Activated gamma-delta T cell (primary cell): ENCODE data around the gene DOCK2.

Experiments used
- DNase-seq: peaks from one replicate; lab custom pipeline; 2025; lab: John Stamatoyannopoulos, UW

Gene DOCK2

DNA sequence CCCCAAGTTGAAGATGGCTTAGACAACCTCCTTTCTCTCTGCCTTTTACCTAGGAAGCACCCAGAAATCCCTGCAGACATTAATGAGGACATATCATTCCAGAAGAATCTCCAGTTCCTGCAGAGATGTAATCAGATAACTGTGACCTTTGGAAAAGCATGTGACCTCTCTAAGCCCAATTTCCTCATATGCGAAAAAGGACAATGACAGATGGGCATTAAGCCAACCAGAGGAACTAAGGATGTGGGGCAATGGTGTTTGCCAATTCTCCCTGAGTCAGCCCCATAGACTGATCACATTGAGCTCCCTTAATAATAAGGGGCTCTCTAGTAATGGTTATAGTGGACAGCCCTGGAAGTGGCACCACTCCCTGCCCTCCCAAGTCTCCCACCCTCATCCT, 458.6 kb downstream of the DOCK2 start:
- no peak for DNase-seq

DNA sequence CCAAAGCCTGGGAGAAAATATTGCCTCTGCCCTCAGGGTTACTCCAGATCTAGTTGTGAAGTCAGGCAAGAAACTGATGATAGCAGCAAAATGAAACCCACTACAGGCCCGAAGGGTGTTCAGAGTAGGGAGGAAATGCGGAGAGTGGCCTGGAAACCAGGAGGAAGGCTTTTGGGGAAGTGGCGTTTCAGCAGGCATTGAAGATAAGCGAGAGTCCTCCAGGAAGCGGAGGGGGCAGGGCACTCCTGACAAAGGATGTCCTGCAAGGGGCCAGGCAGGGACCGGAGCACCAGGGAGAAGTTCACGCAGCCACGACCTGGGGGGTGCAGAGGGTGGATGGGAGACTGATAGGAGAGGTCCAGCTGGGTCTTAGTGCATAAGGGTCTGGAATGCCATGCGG, 460.9 kb downstream of the DOCK2 start:
- DNase-seq: no peak

DNA sequence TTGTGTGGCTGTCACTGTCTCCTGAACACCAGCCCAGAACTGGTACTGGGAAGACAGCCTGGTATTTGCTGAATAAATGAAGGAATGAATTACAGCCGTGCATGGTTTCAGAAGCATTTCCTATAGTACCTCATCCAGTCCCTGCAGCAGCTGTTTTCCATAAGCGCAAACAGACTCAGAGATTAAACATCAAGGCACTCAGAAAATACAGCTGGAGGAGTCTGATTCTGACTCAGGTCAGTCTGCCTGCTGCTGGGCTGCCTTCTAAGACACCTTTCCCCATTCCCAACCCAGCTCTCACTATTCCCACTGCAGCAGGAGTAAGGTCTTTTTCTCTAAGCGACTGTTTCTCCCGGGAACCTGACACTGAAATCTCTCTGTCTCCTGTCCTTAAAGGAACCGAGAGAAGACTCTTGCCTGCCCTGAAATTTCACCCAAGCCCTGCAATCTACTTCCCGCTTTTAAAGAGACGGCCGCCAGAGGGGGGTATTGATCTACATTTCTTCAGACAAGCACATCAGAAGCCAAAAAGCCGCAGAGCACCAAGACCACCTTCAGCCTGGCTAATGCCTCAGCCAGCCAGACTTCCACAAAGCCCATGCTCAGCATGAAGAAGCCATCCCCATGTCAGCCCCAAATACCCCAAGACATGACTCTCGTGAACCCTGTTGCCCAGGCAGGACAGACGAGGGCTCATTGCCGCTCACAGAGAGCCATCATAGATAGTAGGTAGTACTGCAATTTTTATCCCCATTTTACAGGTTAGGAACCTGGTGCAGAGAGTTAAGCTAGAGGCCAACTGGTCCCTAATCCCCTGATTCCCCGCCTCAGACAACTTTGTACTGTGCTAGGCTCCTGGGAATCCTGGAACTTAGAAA, 463.2 kb downstream of the DOCK2 start:
- no peak for DNase-seq

DNA sequence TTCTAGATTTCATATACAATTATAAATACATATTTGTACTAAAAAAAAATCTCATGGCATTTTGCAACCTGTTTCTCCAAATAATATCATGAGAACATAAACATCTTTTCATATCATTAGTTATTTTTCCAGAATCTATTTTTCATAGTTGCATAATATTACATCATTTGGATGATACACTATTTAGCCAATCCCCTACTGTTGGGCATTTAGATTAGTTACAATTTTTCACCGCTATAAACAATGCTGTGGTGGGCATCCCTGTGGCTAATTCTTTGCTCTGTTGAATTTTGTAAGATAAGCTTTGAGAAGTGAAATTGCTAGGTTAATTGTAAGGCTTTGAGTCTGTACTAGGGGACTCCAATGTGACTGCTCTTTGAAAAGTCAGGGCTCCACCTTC, 466.4 kb downstream of the DOCK2 start:
- no peak for DNase-seq

DNA sequence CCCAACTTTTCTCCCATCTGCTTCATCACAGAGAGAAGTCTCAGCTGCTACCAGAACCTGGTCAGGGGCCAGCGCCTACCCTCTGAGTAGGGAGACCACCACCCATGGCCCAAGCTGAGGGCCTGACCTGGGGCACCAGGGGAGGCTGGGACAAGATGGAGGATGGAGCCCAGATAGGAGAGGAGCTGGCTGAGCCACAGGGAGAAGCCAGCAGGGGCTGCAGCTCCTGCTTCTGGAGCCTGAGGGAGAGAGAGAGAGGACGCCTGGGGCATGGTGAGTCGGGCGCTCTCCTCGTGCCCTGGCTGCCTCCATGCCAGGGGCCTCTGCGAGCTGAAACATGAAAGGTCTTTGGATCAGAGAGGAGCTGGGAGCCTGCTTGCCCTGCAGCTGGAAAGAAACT, 467.2 kb downstream of the DOCK2 start:
- no peak for DNase-seq

DNA sequence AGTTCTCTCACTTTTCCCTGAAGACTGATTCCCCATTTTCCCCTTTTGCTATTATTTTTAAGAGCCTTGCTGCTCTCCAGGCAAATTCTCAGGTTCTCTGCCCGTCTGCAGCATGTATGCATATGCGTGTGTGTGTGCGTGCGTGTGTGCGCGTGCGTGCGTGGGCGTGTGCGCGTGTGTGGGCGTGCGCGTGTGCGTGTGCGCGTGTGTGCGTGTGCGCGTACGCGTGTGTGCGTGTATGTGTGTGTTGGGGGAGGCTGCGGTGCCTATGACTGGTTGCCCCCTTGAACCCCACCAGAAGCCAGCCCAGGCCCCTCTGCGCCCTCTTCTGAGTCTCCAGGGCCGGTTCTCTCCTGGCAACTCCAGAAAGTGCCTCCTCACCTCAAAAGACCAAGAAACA, 467.6 kb downstream of the DOCK2 start:
- DNase-seq: no peak

DNA sequence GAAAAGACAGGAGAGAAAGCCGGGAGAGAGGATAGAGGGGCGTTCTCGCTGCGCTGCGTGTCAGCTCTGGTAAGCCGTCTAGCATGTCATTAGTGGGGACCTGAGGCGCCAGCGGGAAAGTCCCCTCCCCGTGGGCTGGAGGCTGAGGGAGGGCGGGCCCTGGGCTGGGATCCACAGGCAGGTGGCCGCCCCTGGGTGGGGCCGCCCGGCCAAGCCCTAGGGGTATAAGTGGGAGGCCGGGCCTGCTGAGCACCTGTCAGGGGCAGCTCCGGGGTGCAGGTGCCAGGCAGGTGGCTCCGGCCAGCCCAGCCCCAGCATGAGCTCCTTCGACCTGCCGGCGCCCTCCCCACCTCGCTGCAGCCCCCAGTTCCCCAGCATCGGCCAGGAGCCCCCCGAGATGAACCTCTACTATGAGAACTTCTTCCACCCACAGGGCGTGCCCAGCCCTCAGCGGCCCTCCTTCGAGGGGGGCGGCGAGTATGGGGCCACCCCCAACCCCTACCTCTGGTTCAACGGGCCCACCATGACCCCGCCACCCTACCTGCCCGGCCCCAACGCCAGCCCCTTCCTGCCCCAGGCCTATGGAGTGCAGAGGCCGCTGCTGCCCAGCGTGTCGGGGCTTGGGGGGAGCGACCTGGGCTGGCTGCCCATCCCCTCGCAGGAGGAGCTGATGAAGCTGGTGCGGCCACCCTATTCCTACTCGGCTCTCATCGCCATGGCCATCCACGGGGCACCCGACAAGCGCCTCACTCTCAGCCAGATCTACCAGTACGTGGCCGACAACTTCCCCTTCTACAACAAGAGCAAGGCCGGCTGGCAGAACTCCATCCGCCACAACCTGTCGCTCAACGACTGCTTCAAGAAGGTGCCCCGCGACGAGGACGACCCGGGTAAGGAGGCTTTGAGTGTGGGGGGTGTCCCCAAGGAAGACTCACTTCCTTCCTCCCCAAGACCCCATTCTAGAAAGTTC, 468.9 kb downstream of the DOCK2 start, which contains the start of gene FOXI1:
FOXI1 (plus strand) TSS at position 256 of the 970 bp plus-strand sequence; CDS start at position 317, 61 bp downstream.
- no peak for DNase-seq

DNA sequence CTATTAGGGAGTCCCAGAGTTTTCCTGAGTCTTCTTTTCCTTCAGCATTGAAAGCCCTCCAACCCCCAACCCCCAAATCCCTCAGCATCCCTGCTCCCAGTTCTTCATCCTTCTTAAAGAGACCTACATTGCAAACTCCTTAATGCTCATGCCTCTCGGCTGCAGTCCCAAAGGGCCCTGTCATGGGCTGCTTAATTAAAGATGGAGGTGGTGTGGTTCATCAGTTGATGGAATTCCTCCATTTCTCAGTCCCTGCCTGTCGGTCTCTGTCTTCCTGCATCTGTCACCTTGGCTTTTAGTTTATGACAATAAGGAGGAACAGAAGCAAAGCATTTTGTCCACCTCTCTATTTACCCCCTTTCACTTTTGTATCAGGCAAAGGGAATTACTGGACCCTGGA, 470.6 kb downstream of the DOCK2 start:
- DNase-seq: no peak

DNA sequence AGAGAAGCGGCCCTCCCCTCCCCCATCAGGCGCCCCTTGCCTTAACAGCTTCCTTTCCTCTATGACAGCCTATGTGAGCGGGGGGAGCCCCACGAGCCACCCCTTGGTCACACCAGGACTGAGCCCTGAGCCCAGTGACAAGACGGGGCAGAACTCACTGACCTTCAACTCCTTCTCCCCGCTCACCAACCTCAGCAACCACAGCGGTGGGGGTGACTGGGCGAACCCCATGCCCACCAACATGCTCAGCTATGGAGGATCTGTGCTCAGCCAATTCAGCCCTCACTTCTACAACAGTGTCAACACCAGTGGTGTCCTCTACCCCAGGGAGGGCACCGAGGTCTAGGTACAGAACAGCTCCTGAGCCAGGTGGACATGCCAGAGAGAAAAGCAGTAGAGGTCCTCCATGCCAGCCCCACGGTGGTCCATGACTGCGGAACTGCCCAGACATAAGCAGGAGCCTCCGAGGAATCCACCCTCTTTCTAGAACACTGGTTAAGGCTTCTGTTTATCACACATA, 471.3 kb downstream of the DOCK2 start:
- no peak for DNase-seq

DNA sequence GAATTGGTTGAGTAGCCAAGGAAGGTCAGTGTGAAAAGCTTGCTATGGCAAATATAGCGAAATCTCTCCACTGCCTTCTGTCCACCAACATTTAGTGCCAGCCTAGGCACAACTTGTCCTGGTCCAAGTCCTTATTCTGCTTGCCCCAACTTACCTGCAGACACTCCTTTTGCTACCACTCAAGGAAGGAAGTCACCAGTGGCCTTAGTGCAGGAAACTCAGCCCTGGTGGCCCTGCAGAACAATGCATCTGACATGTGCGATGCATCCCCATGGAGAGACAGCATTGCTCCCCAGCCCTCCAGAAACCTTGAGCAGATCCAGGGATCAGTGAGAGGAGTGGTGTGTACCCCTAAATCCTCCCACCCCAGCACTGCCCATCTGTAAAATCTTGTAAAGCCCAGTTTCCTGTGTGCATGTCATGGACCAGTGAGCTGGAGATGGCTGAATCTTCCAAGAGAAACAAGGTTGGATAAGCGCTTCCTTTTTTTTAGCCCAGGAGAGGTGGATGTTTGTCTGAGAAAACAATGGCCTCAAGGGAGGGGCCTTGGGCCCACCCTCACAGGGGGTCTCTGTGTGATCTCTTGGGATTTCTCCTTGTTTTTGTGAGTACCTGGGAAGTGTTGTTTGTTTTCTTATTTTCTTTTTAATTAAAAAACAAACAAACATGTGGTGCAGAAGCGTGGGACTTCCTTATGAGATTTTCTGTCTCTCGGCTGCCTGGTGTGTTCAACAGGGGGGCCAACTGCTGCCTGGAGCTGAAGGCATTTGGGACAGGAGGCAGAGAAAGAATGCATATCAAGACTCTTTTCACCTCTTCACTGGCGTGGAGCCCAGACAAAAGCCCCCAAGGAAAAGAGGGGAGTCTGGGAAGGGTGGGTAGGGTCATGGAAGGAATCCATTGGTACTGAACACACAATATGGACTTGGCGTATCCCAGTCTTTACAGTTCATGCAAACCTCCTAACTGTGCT, 472.3 kb downstream of the DOCK2 start:
- no peak for DNase-seq

DNA sequence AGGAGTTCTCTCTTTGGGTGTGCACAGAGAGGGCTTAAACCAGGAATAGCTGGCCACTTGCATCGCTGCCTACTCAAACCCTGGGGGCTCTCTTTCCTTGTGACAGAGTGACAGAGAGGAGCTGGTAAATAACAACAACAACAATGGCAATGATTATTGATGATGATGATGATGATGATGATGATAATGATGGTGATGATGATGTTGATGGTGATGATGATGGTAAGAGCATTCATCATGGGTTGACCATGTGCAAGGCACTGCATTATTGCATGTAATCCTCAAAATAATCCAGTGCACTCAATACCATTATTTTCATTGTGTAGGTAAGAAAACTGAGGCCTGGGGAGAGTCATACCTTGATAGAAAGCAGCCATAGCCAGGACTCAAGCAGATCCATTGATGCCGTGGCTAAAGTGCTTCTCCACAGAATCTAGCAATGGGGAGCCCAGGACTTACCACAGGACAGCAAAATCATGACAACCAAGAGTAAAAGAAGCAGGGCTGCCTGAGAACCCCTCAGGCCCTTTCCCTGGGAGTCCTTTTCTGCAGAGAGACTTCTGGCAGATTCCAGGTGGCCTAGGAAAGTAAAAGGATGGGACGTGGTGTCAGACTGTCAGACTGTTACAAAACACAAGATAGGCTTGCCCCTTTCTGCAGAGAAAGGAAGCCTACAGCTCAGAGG, 473.5 kb downstream of the DOCK2 start:
- DNase-seq: no peak

DNA sequence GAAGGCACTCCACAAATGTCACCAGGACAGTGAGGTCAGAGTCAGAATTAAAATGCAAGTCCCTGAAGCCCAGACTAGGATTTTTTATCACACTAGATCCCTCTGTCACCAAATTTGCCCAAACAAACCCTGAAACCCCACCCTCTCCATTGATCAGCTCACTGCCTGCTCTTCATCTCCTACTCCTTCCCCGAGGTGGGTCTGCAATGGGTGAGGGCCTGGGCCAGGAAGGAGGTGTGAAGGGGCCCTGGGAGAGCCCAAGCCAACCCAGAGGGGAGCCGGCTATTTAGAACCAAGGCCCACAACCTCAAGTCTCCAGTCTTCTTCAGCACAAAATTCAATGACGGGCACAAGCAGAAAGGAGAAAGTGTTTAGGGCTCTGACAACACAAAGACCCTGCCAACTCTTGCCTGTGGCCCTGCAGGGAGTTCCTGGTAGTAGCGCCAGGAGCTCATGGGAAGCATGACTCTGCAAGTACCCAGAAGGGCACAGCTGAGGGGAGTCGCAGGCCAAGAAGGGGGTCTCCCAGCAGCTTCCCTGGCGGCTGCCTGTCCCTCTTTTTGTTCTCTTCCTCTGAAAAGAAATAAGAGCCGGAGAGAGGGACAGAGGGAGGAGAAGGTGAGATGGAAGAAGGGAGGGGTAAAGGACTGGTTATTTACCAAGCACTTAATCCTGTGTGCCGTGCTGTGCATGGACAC, 474.2 kb downstream of the DOCK2 start:
- DNase-seq: no peak

DNA sequence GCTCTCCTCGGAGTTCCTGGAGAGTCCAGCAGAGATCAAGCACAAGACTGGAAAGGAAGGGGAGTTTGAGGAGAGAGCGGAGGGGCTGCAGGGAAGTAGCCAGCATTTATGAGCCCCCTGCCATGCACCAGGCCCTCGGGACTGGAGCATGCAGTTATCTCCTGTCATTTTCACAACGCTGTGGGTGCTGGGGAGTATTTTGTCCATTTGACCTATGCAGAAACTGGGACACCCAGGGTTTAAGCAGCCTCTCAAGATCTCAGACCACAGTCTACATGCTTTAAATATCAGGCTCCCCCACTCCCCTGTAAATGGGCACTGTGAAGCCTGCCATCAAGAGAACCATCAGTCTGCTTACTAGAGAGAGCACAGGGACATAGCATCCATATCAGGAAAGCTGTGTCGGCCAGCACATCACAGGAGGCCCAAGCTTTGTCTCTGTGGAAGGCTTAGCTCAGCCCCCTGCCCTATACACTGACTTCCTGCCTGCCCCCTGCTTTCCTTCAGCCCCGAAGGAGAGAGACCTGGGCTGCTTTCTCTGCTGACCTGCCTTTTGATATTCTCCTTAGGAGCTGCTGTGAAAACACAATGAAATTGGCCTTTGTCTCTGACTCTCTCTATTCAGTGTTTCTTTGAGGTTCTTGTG, 475.9 kb downstream of the DOCK2 start:
- no peak for DNase-seq

DNA sequence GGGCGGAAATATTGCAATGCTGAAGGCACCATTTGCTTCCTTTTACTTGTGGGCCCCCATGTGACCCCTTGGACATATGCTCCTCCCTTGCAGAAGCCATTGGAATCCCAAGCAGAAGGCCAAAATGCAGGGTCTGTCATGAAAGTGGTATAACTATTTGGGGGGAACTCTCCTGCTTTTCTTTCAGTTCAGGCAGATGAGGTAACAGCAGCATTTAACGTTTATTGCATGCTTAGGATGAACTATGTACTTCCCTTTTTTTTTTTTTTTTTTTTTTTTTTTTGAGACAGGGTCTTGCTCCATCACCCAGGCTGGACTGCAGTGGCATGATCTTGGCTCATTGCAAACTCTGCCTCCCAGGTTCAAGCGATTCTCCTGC, 476.4 kb downstream of the DOCK2 start:
- no peak for DNase-seq

DNA sequence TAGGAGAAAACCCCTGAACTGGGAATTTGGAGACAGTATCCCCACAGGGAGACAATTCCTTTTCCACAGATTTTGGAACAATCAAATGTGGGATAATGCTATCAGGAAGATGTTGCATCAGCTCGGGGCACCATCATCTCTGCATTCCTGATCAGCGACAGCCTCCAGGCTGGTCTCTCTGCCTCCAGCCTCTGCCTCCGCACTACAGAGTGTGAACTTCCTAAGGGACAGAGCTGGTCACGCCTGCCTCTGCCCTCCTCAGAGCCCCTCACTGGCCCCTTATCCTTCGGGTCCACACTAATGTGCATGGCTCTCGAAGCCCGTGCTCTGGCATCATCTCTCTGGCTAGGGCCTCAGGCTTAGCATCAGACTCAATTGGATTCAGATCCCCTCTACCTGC, 477.2 kb downstream of the DOCK2 start:
- DNase-seq: no peak

DNA sequence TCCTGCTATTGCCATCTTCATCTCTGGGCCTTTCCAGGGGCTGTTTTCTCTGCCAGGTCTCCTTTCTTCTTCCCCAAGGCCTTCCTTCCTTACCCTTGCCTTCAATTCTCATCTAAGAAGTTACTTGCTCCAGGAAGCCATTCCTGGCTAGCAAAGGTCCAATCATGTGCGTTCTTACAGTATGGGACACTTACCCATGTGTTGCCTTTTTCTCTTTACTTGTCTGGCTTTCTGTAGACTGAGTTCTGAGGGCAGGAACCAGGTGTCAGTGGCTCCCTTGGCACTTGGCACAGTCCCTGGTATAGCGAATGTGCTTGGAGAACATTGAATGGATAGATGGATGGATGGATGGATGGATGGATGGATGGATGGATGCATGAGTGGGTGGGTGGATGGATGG, 478.9 kb downstream of the DOCK2 start:
- DNase-seq: no peak

DNA sequence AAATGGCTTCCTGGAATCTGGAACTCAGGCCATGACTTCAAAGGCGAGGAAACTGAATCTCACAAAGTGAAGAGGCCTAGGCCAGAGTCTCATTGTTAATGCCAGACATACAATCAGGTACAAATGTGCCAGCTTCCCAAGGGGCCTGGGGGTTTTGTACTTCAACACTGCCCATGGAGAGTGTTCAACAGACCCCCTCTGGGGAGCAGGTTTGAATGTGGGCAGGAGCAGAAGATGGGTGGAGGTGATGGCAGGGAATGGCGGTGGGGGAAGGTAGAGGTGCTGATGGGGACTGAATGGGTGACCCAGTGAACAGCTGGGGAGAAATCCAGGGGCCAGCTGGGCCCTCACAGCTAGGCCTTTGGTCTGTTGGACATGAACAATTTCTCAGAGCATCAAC, 480.7 kb downstream of the DOCK2 start:
- DNase-seq: no peak

DNA sequence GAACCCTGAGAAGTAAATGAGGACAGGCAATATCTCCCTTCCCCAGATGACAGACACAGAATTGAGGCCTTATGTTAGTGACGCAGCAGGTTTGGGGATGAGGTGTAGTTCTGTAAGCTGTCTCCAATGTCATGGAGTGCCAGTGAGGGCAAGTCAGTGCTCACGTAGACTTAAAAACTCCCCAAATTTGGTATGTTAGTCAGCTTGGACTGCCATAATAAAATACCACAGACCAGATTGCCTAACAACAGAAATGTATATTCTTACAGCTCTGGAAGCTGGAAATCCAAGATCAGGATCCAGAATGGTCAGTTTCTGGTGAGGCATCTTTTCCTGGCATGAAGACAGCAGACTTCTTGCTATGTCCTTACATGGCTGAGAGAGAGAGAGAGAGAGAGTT, 483.5 kb downstream of the DOCK2 start:
- no peak for DNase-seq

DNA sequence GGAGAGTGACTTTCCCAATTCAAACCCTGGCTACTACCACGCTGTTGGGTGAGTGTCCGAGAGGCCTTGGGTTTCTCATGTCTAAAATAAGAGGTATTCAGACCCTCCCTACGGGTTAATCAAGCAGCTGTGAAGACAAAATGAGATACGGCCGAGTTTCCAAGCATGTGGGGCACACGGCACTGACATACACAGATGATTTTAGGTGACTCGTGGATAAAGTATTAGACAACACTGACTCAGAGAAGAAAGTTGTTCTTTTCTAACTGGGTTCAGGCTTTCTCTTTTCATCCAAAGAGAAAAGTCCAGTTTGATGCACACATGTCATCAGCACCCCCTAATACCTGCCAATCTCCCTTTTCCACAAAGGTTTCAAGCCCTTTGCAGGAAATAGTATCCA, 484.2 kb downstream of the DOCK2 start:
- no peak for DNase-seq

DNA sequence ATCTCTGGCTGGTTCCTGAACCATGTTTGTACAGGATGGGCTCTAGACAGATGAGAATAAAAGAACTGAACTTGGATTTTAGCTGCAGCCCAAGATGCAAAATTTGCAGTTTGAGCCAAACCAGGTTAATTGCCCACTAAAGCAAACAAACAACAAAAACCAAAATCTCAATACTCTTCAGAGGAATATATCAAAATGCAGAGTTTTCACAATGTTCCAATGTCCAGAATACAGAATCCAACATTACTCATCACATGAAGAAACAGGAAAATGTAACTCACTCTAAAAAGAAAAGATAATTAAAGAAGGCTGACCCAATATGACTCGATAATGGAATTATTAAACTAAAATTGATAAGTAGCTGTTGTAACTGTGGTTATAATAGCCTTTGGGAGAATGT, 489.0 kb downstream of the DOCK2 start:
- DNase-seq: no peak
